ENCODE data around the gene NUCKS1. TPM values are rescaled to one million over a fixed set of nuclear protein-coding genes. Genes with fewer than 3 reads are reported as not detected.

The NUCKS1 gene
- total RNA-seq, 4 donors from 2014 or later = 122 to 237 (median 177) TPM

- no peaks in the 10 kb centered on the region for H3K9me3 ChIP-seq
- TF ChIP-seq POLR2A (IDR thresholded peaks at IDR 0.05) (no peak), CTCF (IDR thresholded peaks at IDR 0.05) (no peak)
- peaks cover 38 to 48% of the 10 kb centered on the region in 2 donors for H3K36me3 ChIP-seq
- H3K4me1 ChIP-seq = no peaks in the 10 kb centered on the region
- 86 to 92% methylated on average over 4 of the region's 4 CpGs for WGBS, 2 donors
- DNase-seq = no peak
- intact Hi-C loops (cut with DNase I) = no loop called here
- H3K4me3 ChIP-seq (replicated peaks in 1 of 3) = no peak overlapping the region
- H3K27ac ChIP-seq = no peak overlapping the region
- no peaks in the 10 kb centered on the region for H3K27me3 ChIP-seq
These were observed 35.1 kb downstream of the NUCKS1 start for GRCh38 chr1:205714906-205715246.

GRCh38 chr1:205714190-205714905 is 35.6 kb downstream of the NUCKS1 start:
- H3K27me3 ChIP-seq = no peaks in the 10 kb centered on the region
- intact Hi-C loops (cut with DNase I) = no loop called here
- no peak for DNase-seq
- H3K4me1 ChIP-seq = no peaks in the 10 kb centered on the region
- no peak for TF ChIP-seq POLR2A (IDR thresholded peaks at IDR 0.05)
- no peak for TF ChIP-seq CTCF (IDR thresholded peaks at IDR 0.05)
- H3K27ac ChIP-seq = no peak overlapping the region
- H3K4me3 ChIP-seq (replicated peaks in 1 of 3) = no peak overlapping the region
- H3K36me3 ChIP-seq = peaks cover 33 to 43% of the 10 kb centered on the region in 2 donors
- H3K9me3 ChIP-seq = no peaks in the 10 kb centered on the region
- 83 to 86% methylated on average over 5 of the region's 5 CpGs for WGBS, 2 donors

- H3K27me3 ChIP-seq = no peaks in the 10 kb centered on the region
- no peaks in the 10 kb centered on the region for H3K4me1 ChIP-seq
- WGBS, 2 donors = 46 to 50% methylated on average over 8 of the region's 8 CpGs
- H3K27ac ChIP-seq = no peak overlapping the region
- peak; percentile 51 to 55 for DNase-seq
- intact Hi-C loops (cut with DNase I) = no loop called here
- H3K9me3 ChIP-seq = no peaks in the 10 kb centered on the region
- no peak overlapping the region for H3K4me3 ChIP-seq (replicated peaks in 1 of 3)
- no peak for TF ChIP-seq POLR2A (IDR thresholded peaks at IDR 0.05)
- TF ChIP-seq CTCF (IDR thresholded peaks at IDR 0.05) = peak; percentile 51 to 84 (median 79)
- H3K36me3 ChIP-seq = peaks cover 10 to 15% of the 10 kb centered on the region in 2 donors
These were observed 38.6 kb downstream of the NUCKS1 start for GRCh38 chr1:205711105-205712048.

GRCh38 chr1:205710201-205711062 is 39.5 kb downstream of the NUCKS1 start:
- no peaks in the 10 kb centered on the region for H3K27me3 ChIP-seq
- H3K4me3 ChIP-seq (replicated peaks in 1 of 3) = no peak overlapping the region
- WGBS, 2 donors = 78 to 82% methylated on average over 1 of the region's 1 CpG
- intact Hi-C loops (cut with DNase I) = no loop called here
- no peak for DNase-seq
- peaks cover 6 to 7% of the 10 kb centered on the region in 2 donors for H3K36me3 ChIP-seq
- no peaks in the 10 kb centered on the region for H3K9me3 ChIP-seq
- no peaks in the 10 kb centered on the region for H3K4me1 ChIP-seq
- TF ChIP-seq CTCF (IDR thresholded peaks at IDR 0.05) = no peak
- TF ChIP-seq POLR2A (IDR thresholded peaks at IDR 0.05) = no peak
- H3K27ac ChIP-seq = no peak overlapping the region

Data from thyroid gland (tissue), 4 donors.